Raji (cell line): Measurements from ENCODE around the gene FEN1.

ENCODE experiments used
- POLR2A ChIP-seq: IDR thresholded peaks from 2 replicates; pipeline ENCODE4 v1.6.1; 2011; ENCODE audit warnings: low read depth, low read length, control low read depth; ENCODE audit not compliant: insufficient read depth

The FEN1 gene

DNA sequence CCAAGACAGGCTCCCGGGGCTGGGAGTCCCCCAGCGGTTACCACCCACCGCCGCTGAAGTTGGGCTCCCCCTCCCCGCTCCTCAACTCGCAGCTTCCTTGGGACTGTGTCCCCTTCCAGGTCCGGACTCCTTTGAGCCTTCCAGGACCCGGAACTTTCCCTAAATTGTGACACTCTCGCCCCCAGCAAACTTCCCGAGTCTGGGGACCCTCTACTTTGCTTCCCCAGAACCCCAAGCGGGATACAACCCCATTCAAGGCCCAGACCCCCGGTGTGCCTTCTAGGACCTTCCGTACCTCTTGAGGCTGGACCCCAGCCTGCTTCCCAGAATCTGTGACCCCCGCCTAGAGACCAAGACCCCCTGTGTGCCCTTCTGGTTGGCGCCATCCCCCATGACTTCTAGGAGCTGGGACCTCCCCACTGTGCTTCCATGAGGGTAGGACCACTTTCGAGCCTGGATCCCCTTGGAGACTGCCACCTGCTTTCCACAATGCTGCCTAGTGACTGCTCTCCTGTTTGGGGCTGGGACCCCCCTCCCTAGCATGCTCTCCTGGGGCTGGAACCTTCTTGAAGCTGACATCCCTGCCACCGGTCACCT, 39.7 kb upstream of the FEN1 start:
- no peak for TF ChIP-seq POLR2A

DNA sequence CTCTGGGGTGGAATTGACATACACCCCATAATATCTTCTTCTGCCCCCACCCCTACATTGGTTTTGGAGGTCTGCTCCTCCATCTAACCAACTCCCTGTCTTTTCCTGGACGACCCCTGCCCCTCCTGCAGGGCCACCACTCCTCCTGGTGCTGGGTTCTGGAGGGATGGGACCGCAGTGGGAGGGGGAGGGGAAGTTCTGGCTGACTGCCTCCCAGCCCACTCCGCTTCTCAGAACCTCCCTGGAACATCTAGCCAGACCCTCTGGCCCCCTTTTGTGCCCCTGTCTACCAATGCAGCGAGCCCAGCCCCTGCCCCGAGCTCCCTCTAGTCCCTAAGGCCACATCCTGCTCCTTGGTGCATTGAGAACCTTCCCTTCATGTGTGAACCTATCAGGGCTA, 39.0 kb upstream of the FEN1 start:
- TF ChIP-seq POLR2A: no peak

DNA sequence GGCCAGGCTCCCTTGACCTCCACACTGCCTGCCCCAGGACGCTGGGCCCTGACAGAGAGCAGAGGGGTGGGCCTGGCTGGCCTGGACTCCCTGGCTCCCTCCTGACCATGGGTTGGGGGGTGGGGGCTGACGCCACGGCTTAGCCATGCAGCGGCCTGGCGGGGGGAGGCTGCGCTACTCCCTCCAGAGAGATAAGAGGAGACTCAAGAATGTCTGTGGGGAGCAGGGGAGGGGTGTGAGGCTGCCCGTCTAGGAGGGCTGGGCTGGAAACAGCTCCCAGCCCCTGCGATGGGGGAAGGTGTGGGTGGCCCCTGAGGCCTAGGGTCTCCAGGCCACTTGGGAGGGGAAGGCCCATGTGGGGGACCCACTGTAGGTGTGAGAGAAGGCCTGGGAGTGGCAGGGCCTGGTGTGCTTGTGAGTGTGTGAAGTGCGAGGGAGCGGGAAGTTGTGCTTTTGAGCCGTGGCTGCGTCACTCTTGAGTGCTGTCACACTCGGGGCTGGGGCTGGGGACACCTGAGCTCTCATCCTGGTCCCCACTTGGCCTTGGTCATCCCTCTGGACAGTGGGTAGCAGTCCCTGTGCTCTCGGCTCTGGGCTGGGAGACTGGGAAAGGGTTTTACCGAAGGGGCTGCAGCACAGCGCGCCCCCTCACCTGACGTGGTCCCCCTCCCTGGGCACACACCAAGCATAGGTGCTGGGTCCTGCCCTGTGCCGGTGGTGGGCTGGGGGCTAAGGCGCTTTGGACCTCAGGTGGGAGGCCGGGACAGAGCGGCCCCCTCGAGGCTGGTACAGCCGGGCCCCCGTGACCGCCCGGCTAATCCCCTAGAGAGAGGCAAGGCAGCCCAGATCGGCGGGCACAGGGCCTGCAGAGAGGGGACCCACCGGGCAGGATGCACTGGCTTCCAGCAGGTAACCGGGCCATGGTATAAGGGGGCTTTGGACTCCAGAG, 37.9 kb upstream of the FEN1 start:
- no peak for TF ChIP-seq POLR2A

DNA sequence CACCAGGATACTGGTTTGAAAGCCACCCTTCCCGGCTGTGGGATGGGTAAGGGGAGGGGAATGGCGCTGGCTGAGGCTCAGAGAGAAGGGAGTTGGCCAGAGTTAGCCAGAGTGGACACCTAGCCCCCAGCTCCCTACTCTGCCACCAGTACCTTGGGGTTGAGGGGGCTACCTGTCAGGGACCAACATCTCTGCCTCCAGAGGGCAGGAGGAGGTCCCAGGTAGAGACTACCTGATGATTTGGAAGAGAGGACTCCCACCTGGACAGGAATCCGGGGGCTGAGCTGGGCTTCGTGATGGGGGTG, 36.6 kb upstream of the FEN1 start:
- TF ChIP-seq POLR2A: no peak

DNA sequence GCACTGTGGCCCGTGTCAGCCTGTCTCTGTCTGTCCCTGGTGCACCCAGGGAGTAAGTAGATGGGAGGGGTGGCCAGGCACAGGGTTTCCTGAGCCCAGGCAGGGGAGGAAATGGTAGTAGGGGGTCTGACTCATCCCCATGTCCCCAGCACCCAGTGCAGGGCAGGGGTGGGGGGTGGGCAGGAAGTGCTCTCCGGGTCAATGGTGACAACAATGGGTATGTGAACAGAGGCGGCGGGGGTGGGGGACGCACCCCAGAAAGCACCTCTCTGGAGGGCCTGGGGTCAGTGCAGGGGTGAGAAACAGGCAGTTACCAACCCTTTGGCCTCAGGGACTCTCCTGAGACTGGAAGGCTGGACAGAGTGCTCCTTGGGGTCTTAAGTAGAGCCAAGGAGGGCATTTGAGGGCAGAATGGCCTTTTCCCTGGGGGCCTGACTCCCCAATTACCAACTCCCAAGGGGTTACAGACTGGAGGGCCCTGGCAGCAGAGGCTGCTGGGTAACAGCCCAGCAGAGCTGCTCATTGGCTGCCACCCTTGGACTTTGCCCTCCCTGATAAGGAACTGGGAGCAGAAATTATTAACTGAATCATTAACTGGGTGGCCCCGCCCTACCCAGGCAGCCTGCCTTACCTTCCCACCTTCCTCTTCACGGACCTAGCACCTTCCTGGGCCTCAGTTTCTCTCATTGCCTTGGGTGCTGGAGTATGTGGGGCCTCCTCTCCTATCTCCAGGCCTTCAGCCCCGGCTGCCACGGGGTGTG, 36.1 kb upstream of the FEN1 start:
- TF ChIP-seq POLR2A: no peak

DNA sequence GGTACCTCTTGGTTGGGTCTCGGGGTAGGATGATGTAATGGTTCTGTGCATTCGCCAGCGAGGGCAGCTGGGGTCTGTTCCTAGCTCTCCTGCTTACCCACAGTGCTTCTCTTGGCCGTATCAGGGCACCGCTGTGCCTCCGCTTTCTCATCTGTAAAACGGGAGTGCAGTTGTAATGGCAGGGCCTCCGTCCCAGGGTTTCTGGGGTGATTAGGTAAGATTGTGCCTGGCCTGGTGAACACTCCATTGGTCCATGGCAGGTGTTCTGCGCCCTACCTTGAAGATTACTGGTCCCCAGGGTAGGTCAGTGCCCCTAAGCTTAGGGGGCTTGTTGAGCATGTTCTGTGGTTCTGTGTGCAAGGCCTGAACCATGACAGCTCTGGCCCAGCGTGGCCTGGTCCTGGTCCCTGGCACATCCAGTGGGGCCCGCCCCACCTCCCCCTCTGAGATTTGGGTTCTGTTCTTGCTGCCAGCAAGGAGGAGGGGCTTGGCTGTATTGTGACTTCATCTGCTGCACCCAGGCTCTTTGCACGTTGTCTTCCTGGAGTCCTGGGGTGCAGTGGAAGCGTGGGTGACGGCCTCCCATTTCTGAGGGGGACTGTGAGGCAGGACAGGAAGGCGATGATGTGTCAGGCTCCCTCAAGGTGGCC, 35.4 kb upstream of the FEN1 start:
- no peak for TF ChIP-seq POLR2A

DNA sequence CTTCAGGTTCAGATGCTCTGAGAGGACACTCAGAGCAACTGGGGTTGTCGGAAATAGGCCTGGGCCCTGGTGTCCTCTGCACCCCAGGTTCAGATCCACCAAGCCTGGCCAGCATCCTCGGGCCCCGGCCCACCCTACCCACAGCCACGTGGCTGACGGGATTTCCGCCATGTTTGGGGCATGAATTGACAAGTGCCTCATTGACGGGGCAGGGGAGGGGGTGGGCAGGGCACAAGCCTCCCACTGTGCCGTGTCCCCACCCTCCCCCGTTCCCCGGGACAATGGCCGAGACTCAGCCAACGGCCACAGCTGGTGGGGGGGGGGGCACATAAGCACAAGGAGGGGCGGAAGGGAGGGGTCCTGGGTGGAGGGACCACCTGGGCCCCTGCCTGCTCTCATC, 31.8 kb upstream of the FEN1 start:
- no peak for TF ChIP-seq POLR2A

DNA sequence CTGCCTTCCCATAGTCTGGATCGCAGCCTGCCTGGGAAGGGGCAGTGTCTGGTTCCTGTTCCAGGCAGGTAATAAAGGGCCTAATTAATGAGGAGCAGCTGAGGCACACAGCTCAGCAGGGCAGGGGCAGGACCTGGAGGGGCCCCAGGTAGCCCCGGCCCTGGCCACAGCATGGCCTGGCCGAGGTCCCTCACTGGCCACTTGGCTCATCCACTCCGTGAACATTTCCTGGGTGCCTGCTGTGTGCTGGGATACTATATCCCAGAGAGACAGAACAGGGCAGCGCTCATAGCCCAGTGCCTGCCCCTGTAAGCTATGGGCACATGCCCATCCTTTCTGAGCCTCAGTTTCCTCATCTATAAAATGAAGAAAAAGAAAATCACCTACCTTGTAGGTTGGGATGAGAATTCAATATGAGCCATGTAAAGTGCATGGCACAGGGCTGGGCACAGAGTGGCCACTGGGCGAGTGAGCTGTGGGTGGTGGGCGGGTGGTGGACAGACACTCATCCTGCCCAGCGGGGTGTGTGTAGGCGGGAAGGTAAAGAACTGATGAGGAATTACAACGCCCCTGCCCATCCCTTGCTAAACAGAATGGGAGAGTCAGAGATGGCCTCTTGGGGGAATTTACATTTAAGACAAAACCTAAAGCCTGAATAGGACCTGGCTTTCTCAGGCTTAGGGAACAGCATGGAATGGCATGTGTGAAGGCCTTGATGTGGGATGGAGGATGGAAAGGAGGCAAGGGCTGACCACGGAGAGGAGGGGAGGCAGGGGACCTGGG, 31.1 kb upstream of the FEN1 start:
- no peak for TF ChIP-seq POLR2A

DNA sequence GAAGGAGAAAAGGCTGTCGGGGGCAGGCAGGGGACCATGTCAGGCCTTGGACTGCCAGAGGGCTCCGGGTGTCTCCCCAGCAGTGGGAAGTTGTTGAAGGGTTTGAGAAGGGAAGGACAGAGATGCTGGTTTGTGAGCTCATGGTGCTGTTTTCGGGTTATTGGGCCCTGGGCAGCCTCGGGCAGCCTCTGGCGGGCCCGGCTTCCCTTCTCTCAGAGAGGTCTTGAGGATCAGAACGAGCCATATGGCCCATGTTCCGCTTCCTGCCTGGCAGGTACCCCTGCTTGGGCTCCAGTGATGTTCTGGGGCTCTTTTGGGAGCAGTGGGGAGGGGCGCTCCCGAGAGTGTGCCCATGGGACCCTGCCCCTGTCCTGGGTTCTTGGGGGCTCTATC, 30.5 kb upstream of the FEN1 start:
- TF ChIP-seq POLR2A: no peak

DNA sequence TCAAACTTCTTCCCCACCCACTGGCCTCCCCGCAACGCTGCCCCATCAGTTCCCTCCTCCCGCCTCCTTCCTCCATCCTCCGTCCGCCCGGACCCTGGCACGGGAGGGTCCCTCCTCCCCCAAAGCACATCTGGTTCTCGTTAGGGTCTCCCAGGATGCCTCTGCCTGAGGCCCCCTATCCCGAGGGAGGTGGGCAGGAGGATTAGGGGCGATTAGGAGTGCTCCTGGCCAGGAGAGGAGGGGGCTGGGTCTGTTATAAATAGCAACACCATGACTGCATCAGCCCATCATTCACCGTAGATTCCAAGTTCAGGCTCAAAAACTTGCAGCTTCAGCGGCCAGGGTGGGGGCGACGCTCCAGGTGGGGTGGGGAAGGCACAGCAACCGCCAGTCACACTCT, 29.9 kb upstream of the FEN1 start:
- TF ChIP-seq POLR2A: no peak

DNA sequence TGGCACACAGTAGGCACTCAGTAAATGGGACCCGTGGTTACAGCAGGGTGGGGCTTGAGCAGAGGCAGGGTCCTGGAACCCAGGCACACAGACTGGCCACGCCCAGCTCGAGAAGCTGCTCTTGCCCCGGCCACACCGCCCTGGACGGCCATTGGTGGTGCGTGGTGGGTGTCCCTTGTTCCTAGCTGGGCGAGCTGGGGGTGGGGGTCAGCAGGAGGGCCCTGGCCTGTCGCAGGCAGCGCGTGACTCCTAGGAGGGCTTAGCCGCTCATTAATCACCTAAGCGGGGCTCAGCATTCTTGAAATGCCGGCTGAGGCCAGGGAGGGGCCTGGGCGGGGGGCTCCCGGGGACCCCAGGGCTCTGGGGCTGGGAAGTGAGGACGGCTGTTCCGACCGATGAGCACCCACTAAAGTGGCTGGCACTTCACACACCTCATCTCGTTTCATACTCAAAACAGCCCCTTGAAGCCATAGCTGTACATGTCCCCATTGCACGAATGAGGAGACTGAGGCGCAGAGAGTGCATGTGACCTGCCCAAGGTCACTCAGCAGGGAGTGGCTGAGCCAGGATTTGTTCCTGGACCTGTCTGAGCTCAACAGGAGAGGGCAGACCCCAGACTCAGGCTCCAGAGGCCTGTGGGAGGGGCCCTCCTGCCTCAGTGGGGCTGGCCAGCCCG, 28.6 kb upstream of the FEN1 start:
- TF ChIP-seq POLR2A: no peak

DNA sequence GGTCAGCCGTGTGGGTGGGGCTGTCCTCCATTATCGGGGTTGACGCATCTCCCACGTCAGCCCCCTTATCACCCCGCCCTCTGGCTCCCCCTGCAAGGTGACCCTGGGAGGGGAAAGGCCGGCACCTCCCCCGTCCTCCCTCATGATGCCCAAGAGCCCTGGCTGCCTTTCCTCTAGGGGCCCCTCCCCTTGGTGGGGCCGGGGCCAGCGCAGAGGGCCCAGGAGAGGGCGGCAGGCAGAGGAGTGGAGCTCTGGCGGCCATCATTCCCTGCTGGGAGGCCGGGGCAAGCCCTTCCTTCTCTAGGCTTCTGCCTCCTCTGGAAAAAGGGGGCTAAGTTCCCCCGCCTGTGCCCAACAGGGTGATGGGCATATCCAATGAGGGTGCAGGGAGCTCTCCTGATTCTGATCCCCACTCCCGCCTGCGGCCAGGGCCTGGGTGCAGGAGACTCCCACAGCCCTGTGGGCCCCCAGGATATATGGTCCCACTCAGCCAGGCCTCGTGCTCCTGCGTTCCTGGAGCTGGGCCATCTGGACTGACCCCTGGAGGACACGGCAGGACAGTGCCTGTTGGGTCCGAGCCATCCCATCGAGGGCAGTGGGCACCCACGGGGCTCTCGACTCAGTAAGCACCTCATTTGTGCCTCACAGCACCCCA, 28.0 kb upstream of the FEN1 start:
- no peak for TF ChIP-seq POLR2A

DNA sequence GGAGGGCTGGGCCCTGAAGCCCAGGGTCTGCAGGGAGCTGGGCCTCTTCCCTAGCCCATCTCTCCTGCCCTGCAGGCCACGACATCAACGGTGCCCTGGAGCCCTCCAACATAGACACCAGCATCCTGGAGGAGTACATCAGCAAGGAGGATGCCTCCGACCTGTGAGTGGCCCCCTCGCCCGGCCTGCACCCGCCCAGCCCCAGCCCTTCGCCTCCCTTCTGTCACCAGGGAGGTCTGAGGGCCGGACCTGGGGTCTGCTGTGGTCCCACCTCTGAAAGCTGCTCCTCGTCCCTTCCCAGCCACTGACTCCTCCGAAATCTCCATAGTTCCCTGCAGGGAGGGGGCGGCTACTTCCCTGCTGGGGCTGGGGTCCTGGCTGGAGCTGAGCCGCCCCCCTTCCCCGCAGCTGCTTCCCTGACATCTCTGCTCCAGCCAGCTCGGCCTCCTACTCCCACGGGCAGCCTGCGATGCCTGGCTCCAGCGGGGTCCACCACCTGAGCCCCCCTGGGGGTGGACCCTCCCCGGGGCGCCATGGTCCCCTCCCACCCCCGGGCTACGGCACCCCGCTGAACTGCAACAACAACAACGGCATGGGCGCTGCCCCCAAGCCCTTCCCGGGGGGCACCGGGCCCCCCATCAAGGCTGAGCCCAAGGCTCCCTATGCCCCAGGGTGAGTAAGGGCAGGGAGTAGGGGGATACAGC, 27.0 kb upstream of the FEN1 start:
- TF ChIP-seq POLR2A: no peak
